K562 (cell line): ENCODE measurements around the gene SMIM10. TPM values are rescaled to one million over a fixed set of nuclear protein-coding genes. Genes with fewer than 3 reads are reported as not detected.

ENCODE experiments used
- ATAC-seq: fragments of 200-7000 bp; cut with Tn5 transposase; 3 replicates; pipeline ENCODE4 v1.9.1; 2020; ENCODE audit warnings: moderate library complexity
- BruUV-seq: library from RNA; stranded (reverse); fragments of 400-500 nt; replicated peaks from 2 replicates; lab custom pipeline; 2021; lab: Mats Ljungman, UMichigan
- CTCF ChIA-PET: fragments of 300-600 bp; formaldehyde crosslinking; extraction: SDS; loops from one replicate; lab custom pipeline; 2021; ENCODE audit warnings: low intra/inter-chr PET ratio; lab: Yijun Ruan, JAX
- POLR2A ChIA-PET: fragments of 300-600, 350-650 bp; sonication (Branson Sonifier 250); formaldehyde crosslinking; extraction: SDS; loops from one replicate; lab custom pipeline; 2021; ENCODE audit warnings: antibody characterized with exemption, inconsistent platforms; lab: Yijun Ruan, JAX
- DNase-seq, 4 experiments: peaks; one replicate each; pipeline versions ENCODE4 v3.0.0 to v3.0.0-alpha.2; 2011 to 2018; ENCODE audit warnings: low spot score in 3 of 4, mixed read lengths in 3 of 4; ENCODE audit errors: extremely low read depth in 1 of 4
- FAIRE-seq: peaks from 2 replicates; lab custom pipeline; 2011; peaks lifted over from hg19 to GRCh38; lab: Jason Lieb, UNC
- H2AFZ ChIP-seq: 2 replicates; pipeline ENCODE4 v1.6.0; 2011; ENCODE audit warnings: low read depth, low read length, control low read depth, inconsistent platforms
- H3K27ac ChIP-seq: fragments of 200-600 bp; 3 replicates; pipeline ENCODE4 v1.8.0; 2011; ENCODE audit warnings: low read depth, mild to moderate bottlenecking, control low read depth, inconsistent platforms, low read length, moderate library complexity, mixed read lengths; ENCODE audit errors: extremely low read depth
- H3K27me3 ChIP-seq, 2 experiments: fragments of 300-600 bp in 1 of 2; 2 replicates in 1 of 2; 3 replicates in 1 of 2; pipeline versions ENCODE4 v1.6.0 to v1.8.0; 2011; ENCODE audit warnings: inconsistent platforms in 2 of 2, low read length in 2 of 2, mild to moderate bottlenecking in 1 of 2, mixed read lengths in 1 of 2, moderate library complexity in 1 of 2; ENCODE audit not compliant: control insufficient read depth in 2 of 2, insufficient read depth in 2 of 2
- H3K36me3 ChIP-seq: fragments of 300-600 bp; 3 replicates; pipeline ENCODE4 v1.8.0; 2011; ENCODE audit warnings: mild to moderate bottlenecking, low read length, inconsistent platforms; ENCODE audit not compliant: control insufficient read depth, insufficient read depth
- H3K4me1 ChIP-seq, 2 experiments: fragments of 200-600 bp in 1 of 2; replicated peaks in 1 of 2; 2 replicates in 1 of 2; 3 replicates in 1 of 2; pipeline versions ENCODE4 v1.5.1 to v1.8.0; 2011; ENCODE audit warnings: inconsistent platforms in 2 of 2, low read length in 2 of 2, mild to moderate bottlenecking in 1 of 2, mixed read lengths in 1 of 2, moderate library complexity in 1 of 2; ENCODE audit not compliant: control insufficient read depth in 2 of 2, insufficient read depth in 2 of 2
- H3K4me2 ChIP-seq: 2 replicates; pipeline ENCODE4 v1.6.1; 2011; ENCODE audit warnings: low read length, control low read depth, inconsistent platforms, mixed read lengths; ENCODE audit not compliant: insufficient read depth
- H3K4me3 ChIP-seq: fragments of 200-600 bp; sonication (generic), shearing (Covaris generic); 2 replicates; pipeline ENCODE4 v1.5.1; 2016; ENCODE audit warnings: control low read depth, inconsistent platforms
- H3K79me2 ChIP-seq: fragments of 200-600 bp; 3 replicates; pipeline ENCODE4 v1.8.0; 2011; ENCODE audit warnings: low read length, inconsistent platforms; ENCODE audit not compliant: control insufficient read depth, insufficient read depth
- H3K9ac ChIP-seq, 2 experiments: 2 replicates each; pipeline versions ENCODE4 v1.6.0 to v1.6.1; 2011; ENCODE audit warnings: low read depth in 2 of 2, low read length in 2 of 2, control low read depth in 1 of 2, inconsistent platforms in 1 of 2, mild to moderate bottlenecking in 1 of 2, mixed read lengths in 1 of 2; ENCODE audit not compliant: insufficient read depth in 1 of 2
- H3K9me1 ChIP-seq: one replicate; pipeline ENCODE4 v1.6.0; 2011; ENCODE audit warnings: inconsistent platforms, mild to moderate bottlenecking, low read length, moderate library complexity; ENCODE audit not compliant: control insufficient read depth, insufficient read depth
- H3K9me3 ChIP-seq: replicated peaks from 2 replicates; pipeline ENCODE4 v1.5.1; 2011; ENCODE audit warnings: low read depth, low read length, inconsistent platforms; ENCODE audit not compliant: control insufficient read depth, insufficient read depth
- H4K20me1 ChIP-seq: replicated peaks from 2 replicates; pipeline ENCODE4 v1.6.1; 2011; ENCODE audit warnings: low read length, inconsistent platforms, mixed read lengths; ENCODE audit not compliant: control insufficient read depth, insufficient read depth
- BACH1 ChIP-seq: fragments of 200-800 bp; sonication (Bioruptor generic); IDR thresholded peaks from 2 replicates; pipeline ENCODE4 v1.6.1; 2016; ENCODE audit warnings: missing genetic modification characterization, missing compliant biosample characterization
- C11orf30 ChIP-seq: fragments of 450-650 bp; IDR thresholded peaks from 2 replicates; pipeline ENCODE4 v1.6.1; 2016; ENCODE audit warnings: low read depth, mild to moderate bottlenecking
- SMAD4 ChIP-seq: fragments of 250-450 bp; sonication (Bioruptor Pico); conservative IDR thresholded peaks from 2 replicates; pipeline ENCODE4 v1.8.0; 2021; ENCODE audit warnings: inconsistent platforms, mild to moderate bottlenecking, moderate library complexity
- SREBF1 ChIP-seq: fragments of 150-350 bp; IDR thresholded peaks from 2 replicates; pipeline ENCODE4 v1.6.1; 2014; ENCODE audit warnings: antibody characterized with exemption, low read depth, low read length, borderline replicate concordance
- ZNF384 ChIP-seq: IDR thresholded peaks from 2 replicates; pipeline ENCODE4 v1.6.1; 2012; ENCODE audit warnings: low read depth, low read length, improper control_type of control experiment
- WGBS: fragments of 100-300 bp; shearing (Covaris generic); methylation state at CpG from one replicate; pipeline ENCODE4 v1.1.6; 2016; ENCODE audit warnings: low coverage, mixed read lengths; ENCODE audit not compliant: insufficient coverage; ENCODE audit errors: missing lambda C conversion rate; 5-methylcytosine and 5-hydroxymethylcytosine counted together
- in situ Hi-C: fragments of 300-500 bp; cut with MboI; formaldehyde crosslinking; loops from 4 replicates; pipeline ENCODE4 v1.15.0; 2018; ENCODE audit warnings: inconsistent platforms, mixed read lengths
- intact Hi-C: fragments of 100-400 bp; cut with micrococcal nuclease; formaldehyde crosslinking; loops from 2 replicates; pipeline ENCODE4 v1.14.2; 2022
- polyA plus RNA-seq, 8 experiments: library from polyadenylated mRNA; depleted of rRNA in 4 of 8; stranded (reverse) in 5 of 8; unstranded in 3 of 8; fragments of >200 nt; fragmentation: Nextera tagmentation in 2 of 8; fragmentation: Illumina TruSeq in 1 of 8; extraction: Ambion mirVana in 2 of 8; extraction: Trizol in 1 of 8; gene quantifications; 2 replicates each; pipeline versions ENCODE4 v1.2.1 to v1.2.3, GENCODE V29; 2011 to 2014; ENCODE audit warnings: inconsistent platforms in 1 of 8, missing spikeins in 1 of 8
- total RNA-seq, 7 experiments: library from RNA; depleted of rRNA in 6 of 7; stranded (reverse); fragments of >200 nt in 6 of 7; fragmentation: Illumina TruSeq in 2 of 7; extraction: Trizol in 2 of 7; gene quantifications; 2 replicates each; pipeline versions ENCODE4 v1.2.1 to v1.2.3, GENCODE V29; 2011 to 2021; ENCODE audit warnings: low replicate concordance in 1 of 7
- TF ChIP-seq, protein P1 (sequence below): fragments of 450-650 bp; formaldehyde crosslinking; IDR thresholded peaks from 2 replicates; pipeline ENCODE4 v1.4.0; 2020; ENCODE audit warnings: mild to moderate bottlenecking, moderate library complexity
- TF ChIP-seq, protein P2 (sequence below): fragments of 250-450 bp; sonication (Bioruptor Pico); IDR thresholded peaks from 2 replicates; pipeline ENCODE4 v1.5.0; 2021; ENCODE audit warnings: mild to moderate bottlenecking, borderline replicate concordance
- TF ChIP-seq, protein P3 (sequence below): fragments of 250-450 bp; sonication (Bioruptor Pico); IDR thresholded peaks from 2 replicates; pipeline ENCODE4 v1.8.0; 2021; ENCODE audit warnings: mild to moderate bottlenecking, moderate library complexity
- TF ChIP-seq, protein P4 (sequence below): fragments of 450-650 bp; formaldehyde crosslinking; IDR thresholded peaks from 2 replicates; pipeline ENCODE4 v1.4.0; 2022; ENCODE audit warnings: missing genetic modification characterization
- TF ChIP-seq, protein P5 (sequence below): sonication (generic); formaldehyde crosslinking; IDR thresholded peaks from 2 replicates; pipeline ENCODE4 v1.4.0; 2020; ENCODE audit warnings: mild to moderate bottlenecking, missing genetic modification reagents

Gene SMIM10
- total and polyA plus RNA-seq, 9 of the 15 experiments (the other 6 are each of a cell fraction or from before 2014, with no cell fraction given), result 2.1 to 25.3 (median 16.4) TPM

DNA sequence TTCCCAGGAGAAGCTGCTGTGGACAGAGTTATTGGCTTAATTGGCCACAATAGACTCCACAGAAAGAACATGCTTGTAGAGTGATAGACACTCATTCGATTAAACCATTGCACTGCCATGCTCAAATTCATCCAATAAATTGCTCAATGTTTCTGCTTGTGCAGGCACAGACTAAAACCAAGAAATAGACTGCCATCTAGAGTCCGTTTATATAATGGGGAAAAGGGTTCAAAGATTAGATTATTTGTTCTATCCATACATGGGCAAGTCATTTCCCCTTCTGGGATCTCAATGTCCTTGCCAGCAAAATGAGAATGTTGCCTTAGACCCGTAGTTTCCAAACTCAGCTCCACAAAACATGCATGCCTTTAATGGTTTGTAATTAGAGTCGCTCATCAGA is 8.7 kb downstream of the SMIM10 start:
- H3K9ac ChIP-seq, result no peak overlapping the region
- no peaks in the 10 kb centered on the region for H3K79me2 ChIP-seq
- POLR2A ChIA-PET, result interaction anchor here (1.0 kb wide), 1 partner anchor 113 kb away, joined by 4 read pairs; no protein-coding TSS in a partner anchor
- no peaks in the 10 kb centered on the region for H3K9me1 ChIP-seq
- intact Hi-C loops, result loop anchor here (1.0 to 10.0 kb wide), 2 partner anchors 34 to 515 kb away; no protein-coding TSS in a partner anchor
- H3K27ac ChIP-seq, result no peak overlapping the region
- ATAC-seq (peak; percentile 57), FAIRE-seq (peak; percentile 78), DNase-seq (peak in 2 of 4 experiments; percentile 30 to 51)
- no peaks in the 10 kb centered on the region for H3K27me3 ChIP-seq
- in situ Hi-C loops, result no loop called here
- H3K9me3 ChIP-seq, result no peaks in the 10 kb centered on the region
- peaks cover 5 to 7% of the 10 kb centered on the region in 2 experiments; a peak in 3 of 5 replicates for H3K4me1 ChIP-seq
- BruUV-seq, result no TSS peak
- no peak overlapping the region for H2AFZ ChIP-seq
- H3K4me3 ChIP-seq, result no peak overlapping the region
- H3K36me3 ChIP-seq, result no peaks in the 10 kb centered on the region
- no peak overlapping the region for H3K4me2 ChIP-seq
- 3% methylated on average over 4 of the region's 4 CpGs for WGBS
- no peaks in the 10 kb centered on the region for H4K20me1 ChIP-seq
- CTCF ChIA-PET, result interaction anchor here (0.6 to 1.6 kb wide), 5 partner anchors 34 to 1945 kb away, joined by 3 to 10 read pairs (median 3); no protein-coding TSS in a partner anchor
- TF ChIP-seq SREBF1, result no peak
- TF ChIP-seq, protein P1, sequence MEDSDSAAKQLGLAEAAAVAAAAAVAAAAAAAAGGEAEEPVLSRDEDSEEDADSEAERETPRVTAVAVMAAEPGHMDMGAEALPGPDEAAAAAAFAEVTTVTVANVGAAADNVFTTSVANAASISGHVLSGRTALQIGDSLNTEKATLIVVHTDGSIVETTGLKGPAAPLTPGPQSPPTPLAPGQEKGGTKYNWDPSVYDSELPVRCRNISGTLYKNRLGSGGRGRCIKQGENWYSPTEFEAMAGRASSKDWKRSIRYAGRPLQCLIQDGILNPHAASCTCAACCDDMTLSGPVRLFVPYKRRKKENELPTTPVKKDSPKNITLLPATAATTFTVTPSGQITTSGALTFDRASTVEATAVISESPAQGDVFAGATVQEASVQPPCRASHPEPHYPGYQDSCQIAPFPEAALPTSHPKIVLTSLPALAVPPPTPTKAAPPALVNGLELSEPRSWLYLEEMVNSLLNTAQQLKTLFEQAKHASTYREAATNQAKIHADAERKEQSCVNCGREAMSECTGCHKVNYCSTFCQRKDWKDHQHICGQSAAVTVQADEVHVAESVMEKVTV (CRISPR knock-in tag), result peak; percentile 67
- TF ChIP-seq, protein P2, sequence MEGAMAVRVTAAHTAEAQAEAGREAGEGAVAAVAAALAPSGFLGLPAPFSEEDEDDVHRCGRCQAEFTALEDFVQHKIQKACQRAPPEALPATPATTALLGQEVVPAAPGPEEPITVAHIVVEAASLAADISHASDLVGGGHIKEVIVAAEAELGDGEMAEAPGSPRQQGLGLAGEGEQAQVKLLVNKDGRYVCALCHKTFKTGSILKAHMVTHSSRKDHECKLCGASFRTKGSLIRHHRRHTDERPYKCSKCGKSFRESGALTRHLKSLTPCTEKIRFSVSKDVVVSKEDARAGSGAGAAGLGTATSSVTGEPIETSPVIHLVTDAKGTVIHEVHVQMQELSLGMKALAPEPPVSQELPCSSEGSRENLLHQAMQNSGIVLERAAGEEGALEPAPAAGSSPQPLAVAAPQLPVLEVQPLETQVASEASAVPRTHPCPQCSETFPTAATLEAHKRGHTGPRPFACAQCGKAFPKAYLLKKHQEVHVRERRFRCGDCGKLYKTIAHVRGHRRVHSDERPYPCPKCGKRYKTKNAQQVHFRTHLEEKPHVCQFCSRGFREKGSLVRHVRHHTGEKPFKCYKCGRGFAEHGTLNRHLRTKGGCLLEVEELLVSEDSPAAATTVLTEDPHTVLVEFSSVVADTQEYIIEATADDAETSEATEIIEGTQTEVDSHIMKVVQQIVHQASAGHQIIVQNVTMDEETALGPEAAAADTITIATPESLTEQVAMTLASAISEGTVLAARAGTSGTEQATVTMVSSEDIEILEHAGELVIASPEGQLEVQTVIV (CRISPR knock-in tag), result no peak
- TF ChIP-seq ZNF384, result peak; percentile 65; the same call in 1 of the 2 replicates
- TF ChIP-seq, protein P3, sequence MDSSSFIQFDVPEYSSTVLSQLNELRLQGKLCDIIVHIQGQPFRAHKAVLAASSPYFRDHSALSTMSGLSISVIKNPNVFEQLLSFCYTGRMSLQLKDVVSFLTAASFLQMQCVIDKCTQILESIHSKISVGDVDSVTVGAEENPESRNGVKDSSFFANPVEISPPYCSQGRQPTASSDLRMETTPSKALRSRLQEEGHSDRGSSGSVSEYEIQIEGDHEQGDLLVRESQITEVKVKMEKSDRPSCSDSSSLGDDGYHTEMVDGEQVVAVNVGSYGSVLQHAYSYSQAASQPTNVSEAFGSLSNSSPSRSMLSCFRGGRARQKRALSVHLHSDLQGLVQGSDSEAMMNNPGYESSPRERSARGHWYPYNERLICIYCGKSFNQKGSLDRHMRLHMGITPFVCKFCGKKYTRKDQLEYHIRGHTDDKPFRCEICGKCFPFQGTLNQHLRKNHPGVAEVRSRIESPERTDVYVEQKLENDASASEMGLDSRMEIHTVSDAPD (CRISPR knock-in tag), result no peak
- TF ChIP-seq BACH1 (tag), result no peak
- TF ChIP-seq, protein P4, sequence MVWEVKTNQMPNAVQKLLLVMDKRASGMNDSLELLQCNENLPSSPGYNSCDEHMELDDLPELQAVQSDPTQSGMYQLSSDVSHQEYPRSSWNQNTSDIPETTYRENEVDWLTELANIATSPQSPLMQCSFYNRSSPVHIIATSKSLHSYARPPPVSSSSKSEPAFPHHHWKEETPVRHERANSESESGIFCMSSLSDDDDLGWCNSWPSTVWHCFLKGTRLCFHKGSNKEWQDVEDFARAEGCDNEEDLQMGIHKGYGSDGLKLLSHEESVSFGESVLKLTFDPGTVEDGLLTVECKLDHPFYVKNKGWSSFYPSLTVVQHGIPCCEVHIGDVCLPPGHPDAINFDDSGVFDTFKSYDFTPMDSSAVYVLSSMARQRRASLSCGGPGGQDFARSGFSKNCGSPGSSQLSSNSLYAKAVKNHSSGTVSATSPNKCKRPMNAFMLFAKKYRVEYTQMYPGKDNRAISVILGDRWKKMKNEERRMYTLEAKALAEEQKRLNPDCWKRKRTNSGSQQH (CRISPR knock-in tag), result no peak
- TF ChIP-seq C11orf30, result no peak
- no peak for TF ChIP-seq SMAD4 (CRISPR knock-in tag)
- TF ChIP-seq, protein P5, sequence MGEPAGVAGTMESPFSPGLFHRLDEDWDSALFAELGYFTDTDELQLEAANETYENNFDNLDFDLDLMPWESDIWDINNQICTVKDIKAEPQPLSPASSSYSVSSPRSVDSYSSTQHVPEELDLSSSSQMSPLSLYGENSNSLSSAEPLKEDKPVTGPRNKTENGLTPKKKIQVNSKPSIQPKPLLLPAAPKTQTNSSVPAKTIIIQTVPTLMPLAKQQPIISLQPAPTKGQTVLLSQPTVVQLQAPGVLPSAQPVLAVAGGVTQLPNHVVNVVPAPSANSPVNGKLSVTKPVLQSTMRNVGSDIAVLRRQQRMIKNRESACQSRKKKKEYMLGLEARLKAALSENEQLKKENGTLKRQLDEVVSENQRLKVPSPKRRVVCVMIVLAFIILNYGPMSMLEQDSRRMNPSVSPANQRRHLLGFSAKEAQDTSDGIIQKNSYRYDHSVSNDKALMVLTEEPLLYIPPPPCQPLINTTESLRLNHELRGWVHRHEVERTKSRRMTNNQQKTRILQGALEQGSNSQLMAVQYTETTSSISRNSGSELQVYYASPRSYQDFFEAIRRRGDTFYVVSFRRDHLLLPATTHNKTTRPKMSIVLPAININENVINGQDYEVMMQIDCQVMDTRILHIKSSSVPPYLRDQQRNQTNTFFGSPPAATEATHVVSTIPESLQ (CRISPR knock-in tag), result no peak
